Hypothalamus (tissue), 51 donors: Measurements from ENCODE around the gene MITF.

Source experiments
- DNase-seq, 51 donors: peaks; one replicate each; lab custom pipeline; 2025; lab: John Stamatoyannopoulos, UW

MITF gene

GRCh38 chr3:69867941-69868505, 128.8 kb downstream of the MITF start:
- DNase-seq: no peak

GRCh38 chr3:69868841-69869420, 129.7 kb downstream of the MITF start:
- DNase-seq: no peak

DNA sequence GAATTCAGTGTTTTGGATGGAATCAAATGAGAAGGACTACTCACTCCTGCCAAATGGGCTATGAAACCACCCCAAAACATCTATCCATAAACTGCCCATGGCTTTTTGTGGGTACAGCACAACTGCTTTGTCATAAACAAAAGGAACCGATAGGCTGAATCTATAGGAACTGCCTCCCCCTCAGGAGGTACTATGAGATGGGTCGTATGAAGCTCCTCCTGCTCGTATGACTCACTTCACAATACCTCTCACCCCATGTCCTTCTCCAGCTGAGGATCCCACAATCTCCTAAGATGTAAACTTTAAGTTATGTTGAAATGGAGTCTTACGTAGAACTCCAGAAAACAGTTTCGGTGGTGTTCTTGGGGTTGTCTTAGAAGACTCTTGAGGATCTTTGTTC, 130.4 kb downstream of the MITF start:
- no peak for DNase-seq

DNA sequence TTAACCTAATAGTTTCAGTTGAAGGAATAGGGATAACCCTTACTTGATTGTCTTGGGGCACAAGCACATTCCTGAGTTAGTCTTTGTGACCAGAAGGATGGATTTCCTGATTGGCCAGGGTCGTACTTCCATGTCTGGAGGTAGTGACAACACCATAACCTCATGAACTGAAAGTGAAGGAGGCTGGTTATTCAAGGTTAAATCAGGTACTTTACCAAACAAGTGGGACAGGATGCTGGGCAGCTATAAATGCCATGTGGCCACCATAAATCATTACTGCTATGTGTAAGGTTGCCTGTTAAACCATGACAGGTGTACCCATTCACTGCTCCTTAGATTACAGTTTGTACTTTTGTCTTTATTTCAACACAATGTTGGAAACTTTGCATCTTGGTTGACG, 132.0 kb downstream of the MITF start:
- DNase-seq: no peak

DNA sequence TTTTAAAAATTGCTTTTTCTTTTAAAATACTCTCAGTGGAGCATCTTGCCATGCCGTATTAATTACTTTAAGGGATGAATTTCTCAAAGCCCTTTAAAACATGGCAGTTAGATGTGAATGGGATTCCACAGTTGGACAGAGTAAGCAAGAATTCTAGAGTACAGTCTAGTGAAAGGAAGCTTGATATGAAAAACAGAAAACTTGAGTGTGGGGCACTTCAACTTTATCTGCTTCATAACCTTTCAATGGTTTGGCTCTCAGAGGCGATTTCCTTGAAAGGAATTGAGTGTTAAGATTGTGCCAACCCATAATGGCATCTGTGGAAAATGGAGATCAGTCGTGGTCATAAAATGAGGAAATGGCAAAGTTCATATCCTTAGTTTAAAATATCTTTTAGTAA, 132.6 kb downstream of the MITF start:
- no peak for DNase-seq

DNA sequence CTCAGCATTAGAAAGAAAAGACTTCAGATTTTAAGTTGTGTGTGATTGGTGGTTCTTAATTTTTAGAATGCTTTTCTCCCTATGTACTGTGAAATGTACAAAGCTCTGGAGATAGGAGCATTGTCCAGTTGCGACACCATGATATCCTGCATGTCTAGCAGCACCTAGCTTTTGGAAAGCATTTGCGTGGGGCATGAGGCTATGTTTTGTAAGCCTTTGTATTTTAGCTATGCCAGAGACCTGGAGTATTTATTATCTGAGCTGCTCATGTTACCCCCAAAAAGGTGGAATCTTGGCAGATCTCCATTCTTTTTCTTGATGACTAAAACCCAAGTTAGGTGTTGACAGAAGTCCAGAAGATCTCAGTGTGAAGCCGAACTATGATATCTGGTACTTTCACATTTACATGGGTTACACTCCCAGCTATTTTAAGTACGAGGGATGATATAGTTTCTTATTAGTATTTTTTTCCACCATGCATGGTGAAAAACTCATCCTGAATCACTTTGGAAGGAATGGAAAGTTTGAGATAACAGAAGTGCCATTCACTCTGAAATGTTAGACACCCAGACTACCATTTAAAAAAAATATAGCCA, 133.6 kb downstream of the MITF start:
- no peak for DNase-seq

DNA sequence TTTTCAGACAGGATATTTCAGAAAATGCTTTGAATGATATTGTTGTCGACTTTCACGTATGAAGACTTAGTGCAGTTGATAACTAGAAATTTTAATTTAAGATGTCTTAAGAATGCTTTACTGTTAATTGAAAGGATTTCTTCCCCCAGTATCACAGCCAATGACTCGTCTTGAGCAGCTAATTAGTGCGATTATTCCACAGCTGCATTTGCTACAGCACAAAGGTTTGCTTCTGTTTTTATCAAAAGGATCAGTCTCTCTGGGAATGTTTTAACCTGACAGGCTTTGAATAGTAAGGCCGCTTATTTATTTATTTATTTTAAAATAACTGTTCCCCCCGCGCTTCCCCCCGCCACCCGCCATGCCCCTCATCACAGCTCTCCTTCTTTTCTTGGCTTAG, 136.8 kb downstream of the MITF start:
- no peak for DNase-seq

DNA sequence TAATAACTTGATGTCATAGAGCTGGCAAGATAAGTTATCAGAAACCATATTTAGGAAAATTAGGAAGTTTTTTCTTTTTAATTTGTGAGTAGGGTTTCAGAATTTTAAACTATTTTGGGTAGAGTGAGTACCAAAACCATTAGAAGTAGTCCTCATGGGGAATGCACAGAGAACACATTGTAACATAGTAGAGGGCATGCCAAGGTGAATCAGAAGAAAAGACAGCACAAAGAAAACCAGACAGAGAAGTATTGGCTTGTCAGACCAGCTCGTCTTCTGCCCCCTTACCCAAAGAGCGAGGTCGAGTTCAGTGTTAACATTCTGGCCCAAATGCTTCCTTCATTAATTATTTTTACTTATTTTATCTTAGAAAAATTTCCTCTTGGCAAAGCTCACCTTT, 139.0 kb downstream of the MITF start:
- no peak for DNase-seq

GRCh38 chr3:69879051-69879450, 139.8 kb downstream of the MITF start:
- no peak for DNase-seq

DNA sequence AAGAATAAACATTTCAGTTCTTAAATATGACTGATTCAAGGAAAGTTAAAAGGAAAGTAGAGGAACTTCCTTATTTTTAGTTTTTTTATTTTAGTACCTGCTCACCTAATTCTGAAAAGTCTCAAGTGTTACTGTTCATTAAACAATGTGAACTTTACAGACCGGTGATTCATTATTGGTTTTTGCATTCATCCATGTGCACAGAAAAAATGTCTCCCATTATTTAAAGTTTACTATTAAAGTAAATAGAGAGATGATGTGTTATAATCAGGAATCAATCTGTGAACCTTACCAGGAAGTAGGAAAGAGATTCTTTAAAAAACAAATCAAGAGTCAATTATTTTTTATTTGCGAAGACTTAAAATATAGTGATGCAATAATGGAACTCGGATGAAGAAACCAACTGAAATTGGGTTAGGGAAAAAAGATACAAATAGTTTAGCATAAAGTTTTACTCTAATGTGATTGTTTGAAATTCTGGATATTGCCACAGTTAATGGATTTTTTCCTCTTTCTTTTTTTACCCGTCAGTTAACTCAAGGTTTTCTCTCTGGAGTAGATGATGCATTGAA, 140.9 kb downstream of the MITF start:
- no peak for DNase-seq

DNA sequence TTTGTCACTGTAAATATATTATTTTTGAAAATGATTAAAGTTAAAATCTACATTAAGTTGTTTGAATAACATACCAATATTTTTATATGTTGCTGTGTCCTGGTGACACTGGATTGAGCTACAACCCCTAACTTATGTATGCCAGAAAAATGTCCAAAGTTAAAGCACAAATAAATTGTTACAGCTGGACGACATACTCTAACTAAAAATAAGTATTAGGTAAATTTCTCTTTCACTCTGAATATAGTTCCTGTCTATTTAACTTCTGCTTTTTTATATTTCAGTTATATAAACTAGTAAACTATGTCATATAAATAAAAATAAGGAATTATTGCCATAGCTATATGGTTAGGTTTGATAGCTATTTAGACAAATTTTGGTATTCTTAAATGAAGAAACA, 141.8 kb downstream of the MITF start:
- DNase-seq: no peak

DNA sequence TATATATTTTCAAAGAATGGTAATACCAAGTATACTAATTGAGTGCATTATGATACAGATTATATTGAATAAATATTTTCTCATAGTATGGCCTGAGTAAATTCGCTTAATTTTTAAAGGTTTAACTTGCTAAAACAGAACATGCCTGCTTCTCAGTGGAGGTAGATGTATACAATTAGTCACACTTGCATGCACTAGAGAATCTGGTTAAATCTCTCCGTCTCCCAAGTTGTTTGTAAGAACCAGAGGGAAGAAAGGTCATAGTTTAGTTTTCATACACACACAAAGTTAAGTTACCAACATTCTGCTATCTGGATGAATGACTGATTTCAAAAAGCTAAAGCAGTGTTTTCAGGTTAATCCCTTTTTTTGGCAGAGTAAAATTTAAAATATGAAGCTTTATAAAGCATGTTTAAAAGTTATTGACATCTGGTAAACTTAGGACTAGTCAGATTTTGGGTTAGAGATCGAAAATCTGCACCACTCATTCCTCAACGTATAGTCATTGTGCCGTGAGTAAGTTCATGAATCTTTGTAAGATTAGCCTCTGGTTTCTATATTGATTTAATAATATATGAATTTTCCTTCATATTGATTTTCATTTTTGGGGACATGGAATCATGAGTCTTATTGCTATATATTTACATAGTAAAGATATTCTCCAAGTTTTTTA, 142.6 kb downstream of the MITF start:
- no peak for DNase-seq

GRCh38 chr3:69882560-69882959, 143.3 kb downstream of the MITF start:
- DNase-seq: no peak

- DNase-seq: peak in 8 of 51 donors; percentile 0 to 60 (median 15)
Measured at GRCh38 chr3:69888040-69888942, 149.0 kb downstream of the MITF start.

- DNase-seq: no peak
Measured at GRCh38 chr3:69888943-69889315, 149.7 kb downstream of the MITF start.

DNA sequence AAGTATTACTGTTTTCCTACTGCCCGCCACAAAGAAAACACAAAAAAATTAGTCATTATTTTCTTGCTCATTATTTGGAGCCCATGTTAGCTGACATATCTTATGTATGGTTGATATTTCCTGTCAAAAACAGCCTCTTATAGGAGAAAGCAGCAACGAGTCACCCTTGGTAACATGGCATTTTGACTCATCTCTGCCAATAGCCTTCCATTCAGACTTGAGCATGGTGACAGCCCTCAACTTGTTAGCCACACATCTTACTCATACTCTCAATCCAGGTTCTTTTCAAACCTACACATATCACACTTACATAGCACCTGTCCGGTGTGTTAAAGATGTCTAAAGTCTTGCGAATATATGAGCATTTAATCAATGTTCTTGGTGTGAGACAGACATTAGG, 150.8 kb downstream of the MITF start:
- no peak for DNase-seq

DNA sequence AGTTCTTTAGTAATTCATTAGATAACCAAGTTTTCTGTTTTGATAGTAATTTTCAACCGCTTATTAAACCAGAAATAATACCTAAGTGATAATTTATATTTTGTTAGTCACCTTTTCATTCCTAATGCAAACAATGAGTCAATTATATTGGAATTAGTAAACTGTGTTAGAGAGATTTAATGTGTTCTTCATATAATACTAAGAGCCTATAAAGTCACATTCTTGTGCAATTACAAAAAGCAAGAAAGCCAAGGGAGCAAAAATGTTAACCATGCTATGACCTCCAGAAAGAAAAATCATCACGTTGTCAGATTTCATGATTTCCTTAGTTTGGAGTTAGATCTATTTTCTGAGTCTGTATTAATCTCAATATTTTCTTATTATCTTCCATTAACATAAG, 151.4 kb downstream of the MITF start:
- no peak for DNase-seq

DNA sequence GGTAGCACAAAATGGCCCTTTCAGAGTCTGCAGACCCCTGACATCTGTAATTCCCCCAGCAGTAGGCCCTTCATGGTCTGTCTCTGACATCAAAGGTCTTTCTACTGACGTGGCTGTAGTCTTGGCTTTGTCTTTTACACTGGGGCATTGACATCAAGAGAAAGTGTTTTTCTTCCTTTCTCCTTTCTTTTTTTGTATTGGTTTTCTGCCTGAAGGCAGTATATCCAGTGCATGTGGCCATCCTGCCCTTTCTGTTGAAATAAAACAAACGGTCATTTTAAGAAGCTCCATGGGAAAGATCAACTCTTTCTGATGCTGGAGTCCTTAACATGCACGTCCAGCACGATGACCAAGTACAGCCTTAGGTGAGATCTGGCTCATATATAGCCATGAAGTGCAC, 153.4 kb downstream of the MITF start:
- no peak for DNase-seq

DNA sequence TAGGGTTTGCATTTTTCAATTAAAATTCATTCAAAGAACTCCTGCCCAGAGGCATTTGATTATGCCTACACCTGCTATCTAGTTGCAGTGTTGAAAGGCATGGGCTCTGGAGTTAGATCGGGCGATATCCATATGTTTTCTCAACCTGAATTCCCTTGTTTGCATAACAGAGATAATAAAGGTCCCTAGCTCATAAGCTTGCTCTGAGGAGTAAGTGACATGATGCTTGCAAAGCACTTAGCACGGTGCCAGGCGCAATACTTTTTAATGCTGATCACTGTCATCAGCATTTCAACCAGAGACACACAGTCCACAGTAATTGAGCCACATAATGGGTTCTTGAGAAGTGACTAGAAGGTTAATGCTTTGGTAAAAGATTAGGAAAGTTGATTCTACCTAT, 154.0 kb downstream of the MITF start:
- no peak for DNase-seq

DNA sequence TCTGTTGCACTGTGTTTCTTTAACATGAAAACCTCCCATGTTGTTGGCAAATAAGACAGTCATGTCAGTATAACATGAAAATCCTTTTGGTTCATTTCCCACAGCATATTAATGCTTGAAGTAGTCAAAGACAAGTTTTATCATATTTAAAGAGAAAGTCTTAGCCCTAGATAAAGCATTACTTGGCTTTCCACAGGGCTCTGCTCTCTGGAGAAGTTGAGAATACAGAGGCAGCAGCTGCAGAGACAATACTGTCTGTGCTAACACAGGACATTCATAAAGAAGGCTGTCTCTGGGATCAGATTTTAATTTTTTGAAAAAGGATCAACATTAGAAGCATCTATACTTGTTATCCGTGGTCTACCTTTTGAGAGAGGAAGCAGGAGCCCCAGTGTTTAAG, 156.8 kb downstream of the MITF start:
- no peak for DNase-seq

DNA sequence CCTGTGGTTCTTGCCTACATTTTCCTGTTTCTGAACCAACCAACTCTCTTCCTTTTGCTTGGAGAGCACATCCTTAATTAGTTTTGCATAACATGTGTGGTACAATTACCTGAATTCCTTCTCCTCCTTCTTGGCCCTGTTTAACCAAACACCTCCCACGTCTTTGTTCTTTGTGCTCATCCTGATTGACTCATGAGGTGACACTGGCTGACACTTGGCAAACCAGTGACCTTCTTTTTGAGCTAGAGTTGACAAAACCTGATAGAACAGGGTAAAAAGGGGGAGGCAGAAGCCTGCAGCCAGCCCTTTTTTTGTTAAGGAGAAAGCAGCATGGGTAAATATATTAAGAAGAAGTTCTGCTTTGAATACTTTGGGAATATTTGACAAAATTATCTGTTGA, 161.1 kb downstream of the MITF start:
- no peak for DNase-seq
